GM20000 (cell line): ENCODE results near the gene SLC9B1.

Experiments used
- DNase-seq: peaks from one replicate; pipeline ENCODE4 v3.0.0; 2012; ENCODE audit warnings: low spot score
- TF ChIP-seq, protein P1 (sequence below): IDR thresholded peaks from 2 replicates; pipeline ENCODE4 v1.5.1; 2012; ENCODE audit warnings: mild to moderate bottlenecking, control low read depth; ENCODE audit errors: extremely low read depth, missing control alignments

Gene SLC9B1

GRCh38 chr4:103019308-103020124 is at the start of gene SLC9B1:
SLC9B1 (minus strand) TSS chr4:103019705; CDS start chr4:102991711, 27,994 bp downstream.
- DNase-seq = peak; percentile 87
- TF ChIP-seq, protein P1, sequence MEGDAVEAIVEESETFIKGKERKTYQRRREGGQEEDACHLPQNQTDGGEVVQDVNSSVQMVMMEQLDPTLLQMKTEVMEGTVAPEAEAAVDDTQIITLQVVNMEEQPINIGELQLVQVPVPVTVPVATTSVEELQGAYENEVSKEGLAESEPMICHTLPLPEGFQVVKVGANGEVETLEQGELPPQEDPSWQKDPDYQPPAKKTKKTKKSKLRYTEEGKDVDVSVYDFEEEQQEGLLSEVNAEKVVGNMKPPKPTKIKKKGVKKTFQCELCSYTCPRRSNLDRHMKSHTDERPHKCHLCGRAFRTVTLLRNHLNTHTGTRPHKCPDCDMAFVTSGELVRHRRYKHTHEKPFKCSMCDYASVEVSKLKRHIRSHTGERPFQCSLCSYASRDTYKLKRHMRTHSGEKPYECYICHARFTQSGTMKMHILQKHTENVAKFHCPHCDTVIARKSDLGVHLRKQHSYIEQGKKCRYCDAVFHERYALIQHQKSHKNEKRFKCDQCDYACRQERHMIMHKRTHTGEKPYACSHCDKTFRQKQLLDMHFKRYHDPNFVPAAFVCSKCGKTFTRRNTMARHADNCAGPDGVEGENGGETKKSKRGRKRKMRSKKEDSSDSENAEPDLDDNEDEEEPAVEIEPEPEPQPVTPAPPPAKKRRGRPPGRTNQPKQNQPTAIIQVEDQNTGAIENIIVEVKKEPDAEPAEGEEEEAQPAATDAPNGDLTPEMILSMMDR = no peak

DNA sequence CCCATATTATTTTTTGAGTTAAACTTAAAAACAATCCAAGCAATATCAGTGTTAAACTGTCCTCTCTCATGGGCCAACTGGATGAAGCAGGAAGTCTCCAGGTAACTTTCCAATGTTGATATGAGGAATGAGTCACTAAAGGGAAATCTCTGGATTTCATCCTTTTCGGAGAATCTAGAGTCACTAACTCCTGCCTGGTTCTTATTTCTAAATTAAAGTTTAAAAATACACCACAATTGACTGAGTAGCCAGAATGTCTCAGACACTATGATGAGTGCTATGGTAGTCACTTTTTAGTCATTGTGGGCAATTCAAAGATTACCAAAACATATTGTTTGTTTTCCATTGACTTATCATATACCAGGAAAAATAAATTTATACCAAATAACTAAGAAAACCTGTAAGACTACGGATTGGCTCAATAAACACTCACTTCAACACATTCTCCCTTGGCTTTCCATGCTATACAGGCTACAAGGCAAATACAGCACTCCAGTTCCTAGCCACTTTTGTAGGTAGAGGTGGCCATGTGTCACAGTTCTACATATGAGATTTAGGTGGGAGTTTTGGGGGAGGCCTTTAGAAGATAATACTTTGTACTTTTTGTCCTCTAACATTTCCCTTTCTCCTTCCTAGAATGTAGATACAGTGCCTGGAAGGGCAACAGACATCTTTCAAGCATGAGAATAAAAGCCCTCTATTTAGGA is 48.5 kb upstream of the SLC9B1 start:
- DNase-seq = no peak
- TF ChIP-seq, protein P1 = no peak

DNA sequence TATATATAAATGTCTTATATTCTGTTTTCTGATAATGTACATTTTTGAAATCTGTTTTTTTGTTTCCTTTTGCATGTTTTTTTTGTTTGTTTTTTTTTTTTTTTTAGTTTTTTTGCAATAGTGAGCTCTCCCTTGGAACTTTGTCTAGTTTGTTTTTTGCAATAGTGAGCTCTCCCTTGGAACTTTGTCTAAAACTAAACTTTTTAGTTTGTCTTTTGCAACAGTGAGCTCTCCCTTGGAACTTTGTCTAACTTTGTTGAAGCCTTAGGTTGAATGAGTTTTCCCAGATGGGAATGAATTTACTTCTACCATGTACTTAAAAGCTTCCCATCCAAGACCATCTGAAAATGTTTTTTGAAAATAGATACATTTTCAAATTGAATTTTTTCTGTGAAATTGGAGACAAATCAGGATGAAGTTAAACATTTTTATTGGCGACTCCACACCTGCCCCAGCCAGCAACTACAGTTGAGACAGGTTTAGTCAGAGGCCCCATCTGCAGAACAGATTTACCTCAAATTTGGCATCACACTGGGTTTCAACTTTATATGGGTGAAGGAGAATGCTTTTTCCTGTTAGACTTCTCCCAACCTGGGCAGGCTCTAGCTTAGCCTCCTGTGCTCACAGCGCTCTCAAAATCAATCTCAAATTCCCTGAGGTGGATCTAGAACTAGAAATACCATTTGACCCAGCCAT is 41.1 kb upstream of the SLC9B1 start:
- TF ChIP-seq, protein P1 = no peak
- no peak for DNase-seq

DNA sequence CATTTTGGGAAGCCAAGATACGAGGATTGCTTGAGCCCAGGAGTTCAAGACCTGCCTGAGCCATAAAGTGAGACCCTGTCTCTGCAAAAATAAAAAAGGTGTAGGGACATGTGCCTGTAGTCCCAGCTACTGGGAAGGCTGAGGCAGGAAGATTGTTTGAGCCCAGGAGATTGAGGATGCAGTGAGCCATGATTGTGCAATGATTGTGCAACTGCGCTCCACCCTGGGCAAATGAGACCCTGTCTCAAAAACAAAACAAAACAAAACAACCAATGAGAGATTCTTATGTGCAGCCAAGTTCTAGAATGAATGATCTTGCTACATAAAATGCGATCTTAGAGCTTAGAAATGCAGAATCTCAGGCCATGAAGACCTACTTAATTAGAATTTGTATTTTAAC is 34.5 kb upstream of the SLC9B1 start:
- no peak for DNase-seq
- TF ChIP-seq, protein P1 = no peak

DNA sequence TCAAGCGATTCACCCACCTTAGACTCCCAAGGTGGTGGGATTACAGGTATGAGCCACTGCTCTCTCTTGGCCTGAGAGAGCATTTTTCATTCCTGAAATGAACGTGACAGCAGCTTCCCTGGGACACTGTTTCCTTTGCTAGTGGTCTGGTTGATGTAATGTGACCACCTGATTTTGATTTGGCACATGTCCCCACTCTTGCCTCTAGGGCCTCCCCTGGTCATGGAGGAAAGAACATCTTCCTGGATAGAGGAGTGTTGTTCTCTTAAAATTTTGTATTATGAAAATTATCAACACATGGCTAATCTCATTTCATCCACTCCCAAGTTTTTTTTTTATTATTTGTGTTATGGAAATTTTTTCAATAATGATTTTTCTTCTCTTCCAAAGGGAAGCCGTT is 33.3 kb upstream of the SLC9B1 start:
- TF ChIP-seq, protein P1 = no peak

DNA sequence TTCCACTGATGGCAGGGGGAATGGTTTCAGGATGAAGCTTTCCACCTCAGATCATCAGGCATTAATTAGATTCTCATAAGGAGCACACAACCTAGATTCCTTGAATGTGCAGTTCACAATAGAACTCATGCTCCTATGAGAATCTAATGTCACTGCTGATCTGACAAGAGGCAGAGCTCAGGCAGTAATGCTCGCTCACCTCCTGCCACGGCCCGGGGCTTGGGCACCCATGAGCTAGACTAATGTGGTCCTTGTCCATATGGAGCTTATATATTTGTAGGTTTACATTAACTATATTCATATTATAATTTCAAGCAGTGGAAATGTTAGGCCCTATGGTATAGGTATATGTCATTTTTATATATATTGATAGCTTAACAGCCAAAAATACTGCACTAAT is 32.6 kb upstream of the SLC9B1 start:
- no peak for DNase-seq
- TF ChIP-seq, protein P1 = no peak

More for the DNA sequence above, 33.3 kb upstream of the SLC9B1 start:
- no peak for DNase-seq
